HepG2 (cell line): ENCODE measurements around the gene GPS2. TPM values are rescaled to one million over a fixed set of nuclear protein-coding genes. Genes with fewer than 3 reads are reported as not detected.

Experiments used
- ARNT2 ChIP-seq: sonication (generic); formaldehyde crosslinking; IDR thresholded peaks from 2 replicates; pipeline ENCODE4 v1.8.0; 2022; ENCODE audit warnings: mild to moderate bottlenecking, low read depth, missing genetic modification reagents, moderate library complexity
- ESRRA ChIP-seq: sonication (generic); formaldehyde crosslinking; IDR thresholded peaks from 2 replicates; pipeline ENCODE4 v1.5.1; 2020; ENCODE audit warnings: mild to moderate bottlenecking, low read depth, missing genetic modification reagents
- ETS1 ChIP-seq: sonication (generic); formaldehyde crosslinking; IDR thresholded peaks from 2 replicates; pipeline ENCODE4 v1.4.0; 2020; ENCODE audit warnings: missing genetic modification reagents
- FOXA1 ChIP-seq, 2 experiments: fragments of 450-650 bp in 1 of 2; sonication (generic) in 1 of 2; formaldehyde crosslinking in 1 of 2; IDR thresholded peaks; 2 replicates each; pipeline versions ENCODE4 v1.4.0 to v1.6.1; 2016 to 2020; ENCODE audit warnings: missing genetic modification reagents in 1 of 2
- FOXP4 ChIP-seq: sonication (generic); formaldehyde crosslinking; IDR thresholded peaks from 2 replicates; pipeline ENCODE4 v1.4.0; 2020; ENCODE audit warnings: missing genetic modification reagents
- IKZF4 ChIP-seq: sonication (generic); formaldehyde crosslinking; IDR thresholded peaks from 2 replicates; pipeline ENCODE4 v1.5.1; 2020; ENCODE audit warnings: borderline replicate concordance, mild to moderate bottlenecking, low read depth, missing genetic modification reagents; ENCODE audit errors: not compliant biosample characterization
- MLLT10 ChIP-seq: sonication (generic); formaldehyde crosslinking; IDR thresholded peaks from 2 replicates; pipeline ENCODE4 v1.4.0; 2020; ENCODE audit warnings: missing genetic modification reagents
- MYC ChIP-seq: sonication (generic); formaldehyde crosslinking; IDR thresholded peaks from 2 replicates; pipeline ENCODE4 v1.9.0; 2021; ENCODE audit warnings: missing genetic modification reagents, borderline replicate concordance
- NCOA1 ChIP-seq: sonication (generic); formaldehyde crosslinking; IDR thresholded peaks from 2 replicates; pipeline ENCODE4 v1.9.0; 2021; ENCODE audit warnings: missing genetic modification reagents
- NR2C2 ChIP-seq: sonication (generic); formaldehyde crosslinking; IDR thresholded peaks from 2 replicates; pipeline ENCODE4 v1.4.0; 2020; ENCODE audit warnings: missing genetic modification reagents, mild to moderate bottlenecking, moderate library complexity, borderline replicate concordance
- XBP1 ChIP-seq: sonication (generic); formaldehyde crosslinking; IDR thresholded peaks from 2 replicates; pipeline ENCODE4 v1.5.0; 2020; ENCODE audit warnings: missing genetic modification reagents
- ZNF18 ChIP-seq: sonication (generic); formaldehyde crosslinking; IDR thresholded peaks from 2 replicates; pipeline ENCODE4 v1.8.0; 2022; ENCODE audit warnings: mild to moderate bottlenecking, missing genetic modification reagents; ENCODE audit not compliant: insufficient replicate concordance
- ZNF33A ChIP-seq: sonication (generic); formaldehyde crosslinking; IDR thresholded peaks from 2 replicates; pipeline ENCODE4 v1.5.1; 2020; ENCODE audit warnings: missing genetic modification reagents, mild to moderate bottlenecking, moderate library complexity, borderline replicate concordance
- ZNF496 ChIP-seq: sonication (generic); formaldehyde crosslinking; IDR thresholded peaks from 2 replicates; pipeline ENCODE4 v1.8.1; 2023; ENCODE audit warnings: mild to moderate bottlenecking, moderate library complexity, missing genetic modification reagents; ENCODE audit not compliant: insufficient replicate concordance
- ZNF512 ChIP-seq: sonication (generic); formaldehyde crosslinking; IDR thresholded peaks from 2 replicates; pipeline ENCODE4 v1.4.0; 2020; ENCODE audit warnings: mild to moderate bottlenecking, missing genetic modification reagents
- ZNF512B ChIP-seq: sonication (generic); formaldehyde crosslinking; IDR thresholded peaks from 2 replicates; pipeline ENCODE4 v1.5.1; 2020; ENCODE audit warnings: missing genetic modification reagents, mild to moderate bottlenecking, borderline replicate concordance
- ZNF557 ChIP-seq: sonication (generic); formaldehyde crosslinking; IDR thresholded peaks from 2 replicates; pipeline ENCODE4 v1.4.0; 2020; ENCODE audit warnings: missing genetic modification reagents
- ZNF746 ChIP-seq: sonication (generic); formaldehyde crosslinking; IDR thresholded peaks from 2 replicates; pipeline ENCODE4 v1.8.0; 2022; ENCODE audit warnings: mild to moderate bottlenecking, missing genetic modification reagents
- polyA plus RNA-seq, 8 experiments: library from polyadenylated mRNA; depleted of rRNA in 3 of 8; stranded (reverse) in 7 of 8; unstranded in 1 of 8; fragments of >200 nt; fragmentation: Illumina TruSeq in 4 of 8; extraction: Trizol in 4 of 8; gene quantifications; 2 replicates each; pipeline versions ENCODE4 v1.2.1 to v1.2.3, GENCODE V29; 2011 to 2016; ENCODE audit warnings: low read depth in 4 of 8, missing spikeins in 1 of 8, mixed read lengths in 1 of 8; ENCODE audit not compliant: insufficient read depth in 1 of 8
- total RNA-seq, 5 experiments: library from RNA; depleted of rRNA; stranded (reverse); fragments of >200 nt; fragmentation: Illumina TruSeq; extraction: Trizol; gene quantifications; 2 replicates each; pipeline ENCODE4 v1.2.3, GENCODE V29; 2016; ENCODE audit warnings: low read depth in 1 of 5

The GPS2 gene
- total and polyA plus RNA-seq, 2 of the 13 experiments (the other 11 are each of a cell fraction or from before 2014, with no cell fraction given) = 58.0 to 59.4 TPM

- TF ChIP-seq ZNF557 (CRISPR knock-in tag) = no peak; the same call in 1 of the 2 replicates
- no peak for TF ChIP-seq FOXA1 (IDR thresholded peaks at IDR 0.05)
- TF ChIP-seq FOXA1 (CRISPR knock-in tag; IDR thresholded peaks at IDR 0.05) = no peak; the same call in 1 of the 2 replicates
- TF ChIP-seq ZNF33A (CRISPR knock-in tag) = no peak
- no peak for TF ChIP-seq ETS1 (CRISPR knock-in tag)
- TF ChIP-seq MYC = peak; percentile 84; the same call in 1 of the 2 replicates
- TF ChIP-seq ZNF512B = no peak
- TF ChIP-seq ZNF496 (CRISPR knock-in tag) = no peak
- peak; percentile 63 for TF ChIP-seq FOXP4 (CRISPR knock-in tag)
- no peak for TF ChIP-seq ZNF512 (CRISPR knock-in tag)
- no peak for TF ChIP-seq MLLT10
- TF ChIP-seq XBP1 (CRISPR knock-in tag) = no peak
- peak; percentile 88 for TF ChIP-seq ZNF18 (CRISPR knock-in tag)
- no peak for TF ChIP-seq NCOA1 (CRISPR knock-in tag)
- no peak for TF ChIP-seq ARNT2 (CRISPR knock-in tag)
- TF ChIP-seq NR2C2 = peak; percentile 95
- TF ChIP-seq ZNF746 (CRISPR knock-in tag) = no peak
- TF ChIP-seq ESRRA (CRISPR knock-in tag) = peak; percentile 91
- TF ChIP-seq IKZF4 (CRISPR knock-in tag) = peak; percentile 47
These were observed 14.3 kb upstream of the GPS2 start (continued) for GRCh38 chr17:7329374-7329996.
